Type B pancreatic cell (in vitro differentiated cells): ENCODE measurements around the gene ADM5. TPM values are rescaled to one million over a fixed set of nuclear protein-coding genes. Genes with fewer than 3 reads are reported as not detected.
"Not testable (repeated sequence)": the region's sequence is repeated elsewhere in the genome, so short reads cannot be mapped to it uniquely, and the experiment has no call there.

Experiments used
- DNase-seq: peaks from one replicate; pipeline ENCODE4 v3.0.0; 2021; ENCODE audit warnings: mixed read lengths; ENCODE audit not compliant: unreplicated experiment; ENCODE audit errors: extremely low spot score
- H3K27ac Mint-ChIP-seq: 2 replicates; pipeline ENCODE4 v1.8.0; 2021; ENCODE audit warnings: mild to moderate bottlenecking, mixed read lengths
- H3K27me3 Mint-ChIP-seq: 2 replicates; pipeline ENCODE4 v1.8.0; 2021; ENCODE audit warnings: mixed read lengths
- H3K36me3 Mint-ChIP-seq: 2 replicates; pipeline ENCODE4 v1.8.0; 2021; ENCODE audit warnings: mixed read lengths
- H3K4me1 Mint-ChIP-seq: one replicate; pipeline ENCODE4 v1.8.0; 2021; ENCODE audit warnings: mixed read lengths; ENCODE audit not compliant: unreplicated experiment
- H3K4me3 Mint-ChIP-seq: 2 replicates; pipeline ENCODE4 v1.8.0; 2021; ENCODE audit warnings: mild to moderate bottlenecking, mixed read lengths
- H3K9me3 Mint-ChIP-seq: 2 replicates; pipeline ENCODE4 v1.8.0; 2021; ENCODE audit warnings: mixed read lengths
- CTCF ChIP-seq: fragments of 200-600 bp; sonication (generic); conservative IDR thresholded peaks from 2 replicates; pipeline ENCODE4 v1.5.0; 2021; ENCODE audit warnings: antibody characterized with exemption, mild to moderate bottlenecking
- total RNA-seq: library from RNA; stranded (reverse); gene quantifications from 2 replicates; pipeline ENCODE4 v1.2.1, GENCODE V29; 2021; ENCODE audit warnings: low replicate concordance

Gene ADM5
- total RNA-seq, 1 donor from 2014 or later = 3.2 TPM

GRCh38 chr19:49716154-49716553 lies 26.8 kb downstream of the ADM5 start:
- no peak for DNase-seq
- Mint-ChIP-seq H3K4me3 (no peak overlapping the region), H3K4me1 (peaks cover 5% of the 10 kb centered on the region), H3K27ac (no peak overlapping the region), H3K9me3 (no peaks in the 10 kb centered on the region), H3K27me3 (no peaks in the 10 kb centered on the region), H3K36me3 (peaks cover 4% of the 10 kb centered on the region)
- no peak for TF ChIP-seq CTCF

GRCh38 chr19:49718511-49718910 lies 29.1 kb downstream of the ADM5 start:
- no peak for TF ChIP-seq CTCF
- Mint-ChIP-seq H3K4me3 (no peak overlapping the region), H3K4me1 (peaks cover 5% of the 10 kb centered on the region), H3K27me3 (no peaks in the 10 kb centered on the region), H3K27ac (no peak overlapping the region), H3K9me3 (no peaks in the 10 kb centered on the region), H3K36me3 (peaks cover 4% of the 10 kb centered on the region)
- no peak for DNase-seq

- H3K27ac Mint-ChIP-seq = no peak overlapping the region
- H3K27me3 Mint-ChIP-seq = no peaks in the 10 kb centered on the region
- H3K4me1 Mint-ChIP-seq = peaks cover 5% of the 10 kb centered on the region
Observed at GRCh38 chr19:49718991-49719390, 29.6 kb downstream of the ADM5 start.

GRCh38 chr19:49719420-49719819 lies 30.0 kb downstream of the ADM5 start:
- not testable (repeated sequence) for H3K4me1 Mint-ChIP-seq, H3K9me3 Mint-ChIP-seq, H3K27me3 Mint-ChIP-seq, DNase-seq, H3K27ac Mint-ChIP-seq, H3K36me3 Mint-ChIP-seq, H3K4me3 Mint-ChIP-seq

More at GRCh38 chr19:49718991-49719390, 29.6 kb downstream of the ADM5 start:
- Mint-ChIP-seq H3K9me3 (no peaks in the 10 kb centered on the region), H3K4me3 (no peak overlapping the region), H3K36me3 (peaks cover 4% of the 10 kb centered on the region)
- no peak for TF ChIP-seq CTCF
- no peak for DNase-seq

- H3K4me1 Mint-ChIP-seq = no peaks in the 10 kb centered on the region
- no peak for DNase-seq
- no peak overlapping the region for H3K27ac Mint-ChIP-seq
- no peak overlapping the region for H3K4me3 Mint-ChIP-seq
- no peaks in the 10 kb centered on the region for H3K36me3 Mint-ChIP-seq
- TF ChIP-seq CTCF = no peak
- H3K27me3 Mint-ChIP-seq = no peaks in the 10 kb centered on the region
- H3K9me3 Mint-ChIP-seq = no peaks in the 10 kb centered on the region
Observed at GRCh38 chr19:49727217-49728030, 38.0 kb downstream of the ADM5 start.

- Mint-ChIP-seq H3K9me3 (no peaks in the 10 kb centered on the region), H3K36me3 (no peaks in the 10 kb centered on the region), H3K27ac (no peak overlapping the region), H3K27me3 (no peaks in the 10 kb centered on the region), H3K4me3 (no peak overlapping the region), H3K4me1 (no peaks in the 10 kb centered on the region)
- no peak for DNase-seq
- no peak for TF ChIP-seq CTCF
Observed at GRCh38 chr19:49730166-49730565, 40.8 kb downstream of the ADM5 start.
